IMR-90 (cell line): Measurements from ENCODE around the gene TAS2R1.

ENCODE experiments used
- CEBPB ChIP-seq: IDR thresholded peaks from 2 replicates; pipeline ENCODE4 v1.6.1; 2012; ENCODE audit warnings: low read depth, low read length, improper control_type of control experiment
- CHD1 ChIP-seq: IDR thresholded peaks from 2 replicates; pipeline ENCODE4 v1.6.1; 2012; ENCODE audit warnings: low read depth, low read length, improper control_type of control experiment
- CTCF ChIP-seq: conservative IDR thresholded peaks from 2 replicates; pipeline ENCODE4 v1.5.1; 2012; ENCODE audit warnings: mild to moderate bottlenecking, low read depth, low read length, improper control_type of control experiment
- MAFK ChIP-seq: IDR thresholded peaks from 2 replicates; pipeline ENCODE4 v1.6.1; 2012; ENCODE audit warnings: low read depth, low read length, improper control_type of control experiment
- MAZ ChIP-seq: IDR thresholded peaks from 2 replicates; pipeline ENCODE4 v1.6.1; 2012; ENCODE audit warnings: low read depth, mild to moderate bottlenecking, low read length, improper control_type of control experiment, moderate library complexity, borderline replicate concordance
- MXI1 ChIP-seq: IDR thresholded peaks from 2 replicates; pipeline ENCODE4 v1.6.1; 2012; ENCODE audit warnings: low read depth, mild to moderate bottlenecking, low read length, moderate library complexity, borderline replicate concordance
- NFE2L2 ChIP-seq: fragments of 150-350 bp; IDR thresholded peaks from 2 replicates; pipeline ENCODE4 v1.6.1; 2016; ENCODE audit warnings: low read depth, mild to moderate bottlenecking, low read length
- POLR2A ChIP-seq: IDR thresholded peaks from 2 replicates; pipeline ENCODE4 v1.6.1; 2012; ENCODE audit warnings: mild to moderate bottlenecking, low read depth, low read length
- RCOR1 ChIP-seq: IDR thresholded peaks from 2 replicates; pipeline ENCODE4 v1.6.1; 2012; ENCODE audit warnings: mild to moderate bottlenecking, low read length, improper control_type of control experiment; ENCODE audit not compliant: insufficient replicate concordance
- USF2 ChIP-seq: fragments of 150-350 bp; IDR thresholded peaks from 2 replicates; pipeline ENCODE4 v1.6.1; 2017; ENCODE audit warnings: mild to moderate bottlenecking, antibody characterized with exemption, low read length, low read depth

GRCh38 chr5:9621379-9621903, 8.7 kb downstream of the TAS2R1 start:
- peak; percentile 59; the same call in 1 of the 2 replicates for TF ChIP-seq CEBPB
- no peak for TF ChIP-seq MAZ
- TF ChIP-seq CTCF, result no peak
- no peak for TF ChIP-seq RCOR1
- TF ChIP-seq MAFK, result no peak
- TF ChIP-seq MXI1, result no peak
- no peak for TF ChIP-seq POLR2A
- TF ChIP-seq CHD1, result no peak
- no peak for TF ChIP-seq NFE2L2
- TF ChIP-seq USF2, result no peak
